ENCODE measurements around the gene RPL35. TPM values are rescaled to one million over a fixed set of nuclear protein-coding genes. Genes with fewer than 3 reads are reported as not detected.

RPL35 gene
- polyA plus RNA-seq (2,334 to 5,073 TPM (median 3,325 TPM) in 3 replicates), polyA minus RNA-seq (341 to 1,372 TPM (median 505 TPM) in 3 replicates)
- 2,668 TPM for polyA plus RNA-seq (2011; ENCODE audit: low read depth)
- 894 and 1,713 TPM in 2 replicates for polyA plus RNA-seq (2011; cell fraction: cytosol; rRNA removed)
- 508 and 737 TPM in 2 replicates for polyA plus RNA-seq (2011; cell fraction: nucleus; rRNA removed)
- polyA plus RNA-seq (2012; ENCODE audit: low replicate concordance) = 3,012 and 3,893 TPM in 2 replicates
- 894 TPM for polyA minus RNA-seq (2011; cell fraction: cytosol; rRNA and poly(A)+ RNA removed)
- polyA minus RNA-seq (2011; cell fraction: nucleus; rRNA and poly(A)+ RNA removed) = 127 TPM in 2 replicates

GRCh38 chr9:124861342-124862229, at the start of gene RPL35, which contains the start of gene ARPC5L:
RPL35 (minus strand) TSS chr9:124861957; CDS start chr9:124861912, 45 bp downstream.
ARPC5L (plus strand) TSS chr9:124862130; CDS start chr9:124869291, 7,161 bp downstream.
- Histone ChIP-seq H2AFZ (ENCODE audit: control insufficient read depth, low read length) (peak within 1 kb of the TSS; percentile 99), H3K36me3 (ENCODE audit: control insufficient read depth in 2 of 2, extremely low read depth in 1 of 2, insufficient read depth in 2 of 2, low read length in 2 of 2) (peaks cover 33 to 46% of the 10 kb centered on the region in 2 experiments), H3K4me3 (ENCODE audit: control insufficient read depth in 2 of 3, extremely low read depth in 1 of 3, insufficient read depth in 2 of 3, low read depth in 1 of 3, low read length in 3 of 3) (peak within 1 kb of the TSS; percentile 92 to 95 (median 94)), H3K4me1 (ENCODE audit: control insufficient read depth, extremely low read depth, insufficient read depth, low read length) (peaks cover 31% of the 10 kb centered on the region), H3K79me2 (ENCODE audit: control insufficient read depth, insufficient read depth, low read length) (peaks cover 38% of the 10 kb centered on the region), H3K4me2 (ENCODE audit: control insufficient read depth, extremely low read depth, insufficient read depth, low read depth, low read length) (peak within 1 kb of the TSS; percentile 97), H3K9me1 (ENCODE audit: control insufficient read depth, extremely low read depth, insufficient read depth, low read length) (no peaks in the 10 kb centered on the region), H3K9ac (ENCODE audit: control insufficient read depth, extremely low read depth, insufficient read depth, low read length) (peak within 1 kb of the TSS; percentile 96), H3K27me3 (ENCODE audit: control insufficient read depth, extremely low read depth, insufficient read depth, low read length) (no peaks in the 10 kb centered on the region), H4K20me1 (ENCODE audit: control insufficient read depth, extremely low read depth, insufficient read depth, low read length) (peaks cover 38% of the 10 kb centered on the region), H3K27ac (ENCODE audit: control insufficient read depth, insufficient read depth, low read length) (peak within 1 kb of the TSS; percentile 91), H3K9me3 (ENCODE audit: control insufficient read depth, low read depth, low read length) (no peaks in the 10 kb centered on the region)
- TF ChIP-seq EZH2 (IDR thresholded peaks at IDR 0.05; ENCODE audit: low read length) (no peak), CTCF (optimal IDR thresholded peaks at IDR 0.05 in 1 of 3, IDR thresholded peaks at IDR 0.05 in 1 of 3, conservative IDR thresholded peaks at IDR 0.05 in 1 of 3; ENCODE audit: extremely low read depth in 1 of 3, insufficient read depth in 2 of 3, low read length in 3 of 3) (peak in 2 of 3 experiments; percentile 23 to 31)
- dilution Hi-C loops (cut with MboI; ENCODE audit: extremely low pct_ligation_motif_present, low sequenced_read_pairs) = no loop called here
- no peak for FAIRE-seq
- DNase-seq (ENCODE audit: low read depth, low spot score) = no peak

GRCh38 chr9:124908098-124908497, 46.3 kb upstream of the RPL35 start:
- H3K27ac ChIP-seq (ENCODE audit: control insufficient read depth, insufficient read depth, low read length) = no peak overlapping the region
- no peaks in the 10 kb centered on the region for H3K79me2 ChIP-seq (ENCODE audit: control insufficient read depth, insufficient read depth, low read length)
- FAIRE-seq (no peak), DNase-seq (ENCODE audit: low read depth, low spot score) (no peak)
- H3K27me3 ChIP-seq (ENCODE audit: control insufficient read depth, extremely low read depth, insufficient read depth, low read length) = no peaks in the 10 kb centered on the region
- H3K9me1 ChIP-seq (ENCODE audit: control insufficient read depth, extremely low read depth, insufficient read depth, low read length) = no peaks in the 10 kb centered on the region
- dilution Hi-C loops (cut with MboI; ENCODE audit: extremely low pct_ligation_motif_present, low sequenced_read_pairs) = no loop called here
- TF ChIP-seq EZH2 (IDR thresholded peaks at IDR 0.05; ENCODE audit: low read length) (no peak), CTCF (optimal IDR thresholded peaks at IDR 0.05 in 1 of 3, IDR thresholded peaks at IDR 0.05 in 1 of 3, conservative IDR thresholded peaks at IDR 0.05 in 1 of 3; ENCODE audit: extremely low read depth in 1 of 3, insufficient read depth in 2 of 3, low read length in 3 of 3) (no peak)
- H3K4me2 ChIP-seq (ENCODE audit: control insufficient read depth, extremely low read depth, insufficient read depth, low read depth, low read length) = no peak overlapping the region
- H3K4me1 ChIP-seq (ENCODE audit: control insufficient read depth, extremely low read depth, insufficient read depth, low read length) = no peaks in the 10 kb centered on the region
- no peaks in the 10 kb centered on the region for H3K9me3 ChIP-seq (ENCODE audit: control insufficient read depth, low read depth, low read length)
- H3K36me3 ChIP-seq (ENCODE audit: control insufficient read depth in 2 of 2, extremely low read depth in 1 of 2, insufficient read depth in 2 of 2, low read length in 2 of 2) = peaks cover 4 to 13% of the 10 kb centered on the region in 2 experiments
- no peak overlapping the region for H3K9ac ChIP-seq (ENCODE audit: control insufficient read depth, extremely low read depth, insufficient read depth, low read length)
- no peak overlapping the region for H3K4me3 ChIP-seq (ENCODE audit: control insufficient read depth in 2 of 3, extremely low read depth in 1 of 3, insufficient read depth in 2 of 3, low read depth in 1 of 3, low read length in 3 of 3)
- H2AFZ ChIP-seq (ENCODE audit: control insufficient read depth, low read length) = no peak overlapping the region
- no peaks in the 10 kb centered on the region for H4K20me1 ChIP-seq (ENCODE audit: control insufficient read depth, extremely low read depth, insufficient read depth, low read length)
